HCT116 (cell line): Measurements from ENCODE around the gene REEP6. TPM values are rescaled to one million over a fixed set of nuclear protein-coding genes. Genes with fewer than 3 reads are reported as not detected.

Experiments
- ATAC-seq: fragments of 200-7000 bp; cut with Tn5 transposase; 2 replicates; pipeline ENCODE4 v1.9.1; 2020; ENCODE audit warnings: mild to moderate bottlenecking, moderate library complexity
- BruUV-seq: library from RNA; stranded (reverse); fragments of 400-500 nt; replicated peaks from 2 replicates; lab custom pipeline; 2021; lab: Mats Ljungman, UMichigan
- CTCF ChIA-PET: fragments of 300-600 bp; sonication (Branson Sonifier 250); formaldehyde crosslinking; loops from one replicate; lab custom pipeline; 2021; ENCODE audit warnings: antibody characterized with exemption; lab: Charles Lee
- POLR2A ChIA-PET: fragments of 300-600, 350-600 bp; sonication (Branson Sonifier 250); formaldehyde crosslinking; loops from one replicate; lab custom pipeline; 2021; ENCODE audit warnings: antibody characterized with exemption; lab: Charles Lee
- RAD21 ChIA-PET, 2 experiments: fragments of 300-600 bp; sonication (Branson Sonifier 250); formaldehyde crosslinking; loops; one replicate each; lab custom pipeline; 2023; ENCODE audit warnings: low total read pairs in 2 of 2; ENCODE audit not compliant: uncharacterized antibody in 2 of 2, unreplicated experiment in 2 of 2, low non-redundant PET in 1 of 2; lab: Charles Lee
- DNase-seq: peaks from one replicate; pipeline ENCODE4 v3.0.0-alpha.2; 2010; ENCODE audit warnings: low read depth, low spot score
- H2AFZ ChIP-seq: fragments of 200-600 bp; shearing (Covaris generic), sonication (generic); 2 replicates; pipeline ENCODE4 v1.6.1; 2017; ENCODE audit warnings: low read depth, mixed run types, mixed read lengths, antibody characterized with exemption, low read length; ENCODE audit not compliant: poor library complexity, severe bottlenecking
- H3K27ac ChIP-seq: 2 replicates; pipeline ENCODE4 v1.5.1; 2012; ENCODE audit warnings: low read depth, low read length
- H3K27me3 ChIP-seq: fragments of 200-600 bp; sonication (generic); 2 replicates; pipeline ENCODE4 v1.6.1; 2016; ENCODE audit warnings: mixed run types, low read length, mixed read lengths; ENCODE audit not compliant: insufficient read depth
- H3K36me3 ChIP-seq, 2 experiments: fragments of 200-500 bp in 1 of 2; fragments of 200-600 bp in 1 of 2; sonication (Bioruptor generic) in 1 of 2; sonication (generic) in 1 of 2; 2 replicates each; pipeline versions ENCODE4 v1.5.1 to v1.6.1; 2014 to 2016; ENCODE audit warnings: low read length in 2 of 2, inconsistent platforms in 1 of 2, mixed read lengths in 1 of 2, mixed run types in 1 of 2; ENCODE audit not compliant: insufficient read depth in 2 of 2, control insufficient read depth in 1 of 2
- H3K4me1 ChIP-seq, 2 experiments: fragments of 200-600 bp in 1 of 2; sonication (generic) in 1 of 2; 2 replicates each; pipeline versions ENCODE4 v1.5.1 to v1.6.1; 2012 to 2017; ENCODE audit warnings: low read length in 2 of 2, inconsistent platforms in 1 of 2, mild to moderate bottlenecking in 1 of 2, mixed read lengths in 1 of 2, mixed run types in 1 of 2, moderate library complexity in 1 of 2; ENCODE audit not compliant: insufficient read depth in 2 of 2, control insufficient read depth in 1 of 2
- H3K4me2 ChIP-seq: fragments of 200-600 bp; sonication (generic); 2 replicates; pipeline ENCODE4 v1.6.1; 2017; ENCODE audit warnings: mixed run types, low read length, mixed read lengths
- H3K4me3 ChIP-seq, 2 experiments: fragments of 200-600 bp in 1 of 2; sonication (generic) in 1 of 2; replicated peaks in 1 of 2; 2 replicates each; pipeline ENCODE4 v1.5.1; 2011 to 2016; ENCODE audit warnings: low read length in 2 of 2, control low read depth in 1 of 2, low read depth in 1 of 2, mild to moderate bottlenecking in 1 of 2, mixed read lengths in 1 of 2, mixed run types in 1 of 2
- H3K79me2 ChIP-seq: fragments of 200-600 bp; sonication (generic); 2 replicates; pipeline ENCODE4 v1.6.1; 2017; ENCODE audit warnings: mild to moderate bottlenecking, mixed run types, low read length, moderate library complexity, mixed read lengths; ENCODE audit not compliant: insufficient read depth
- H3K9ac ChIP-seq: fragments of 200-600 bp; sonication (generic); 2 replicates; pipeline ENCODE4 v1.6.1; 2016; ENCODE audit warnings: low read length, mixed read lengths
- H3K9me2 ChIP-seq: fragments of 200-600 bp; sonication (generic), shearing (Covaris generic); 2 replicates; pipeline ENCODE4 v1.6.1; 2017; ENCODE audit warnings: mixed run types, mild to moderate bottlenecking, moderate library complexity; ENCODE audit not compliant: insufficient read depth
- H3K9me3 ChIP-seq, 2 experiments: fragments of 200-500 bp in 1 of 2; fragments of 200-600 bp in 1 of 2; sonication (Bioruptor generic) in 1 of 2; sonication (generic) in 1 of 2; 2 replicates each; pipeline ENCODE4 v1.6.1; 2014 to 2017; ENCODE audit warnings: low read length in 2 of 2, mixed read lengths in 2 of 2, inconsistent platforms in 1 of 2, low read depth in 1 of 2, mild to moderate bottlenecking in 1 of 2, mixed run types in 1 of 2, moderate library complexity in 1 of 2; ENCODE audit not compliant: control insufficient read depth in 1 of 2, insufficient read depth in 1 of 2
- H4K20me1 ChIP-seq: fragments of 200-600 bp; sonication (generic), shearing (Covaris generic); 2 replicates; pipeline ENCODE4 v1.6.1; 2017; ENCODE audit warnings: mixed run types, mild to moderate bottlenecking, moderate library complexity; ENCODE audit not compliant: insufficient read depth
- CBX3 ChIP-seq: IDR thresholded peaks from 2 replicates; pipeline ENCODE4 v1.6.1; 2012; ENCODE audit warnings: low read depth
- CEBPB ChIP-seq: IDR thresholded peaks from 2 replicates; pipeline ENCODE4 v1.6.1; 2012; ENCODE audit warnings: low read depth
- EZH2 ChIP-seq: fragments of 200-600 bp; sonication (generic); IDR thresholded peaks from 2 replicates; pipeline ENCODE4 v1.6.1; 2017; ENCODE audit warnings: antibody characterized with exemption, mixed run types
- JUND ChIP-seq: IDR thresholded peaks from 2 replicates; pipeline ENCODE4 v1.6.1; 2012
- POLR2A ChIP-seq: IDR thresholded peaks from 2 replicates; pipeline ENCODE4 v1.7.0; 2011; ENCODE audit warnings: borderline replicate concordance; ENCODE audit not compliant: insufficient read depth, insufficient read length; ENCODE audit errors: extremely low read depth
- POLR2AphosphoS5 ChIP-seq: IDR thresholded peaks from 2 replicates; pipeline ENCODE4 v1.6.1; 2011; ENCODE audit warnings: mild to moderate bottlenecking, low read depth, low read length, moderate library complexity
- RAD21 ChIP-seq: IDR thresholded peaks from 2 replicates; pipeline ENCODE4 v1.6.1; 2012; ENCODE audit warnings: low read depth, mild to moderate bottlenecking
- SP1 ChIP-seq: IDR thresholded peaks from 2 replicates; pipeline ENCODE4 v1.6.1; 2012; ENCODE audit warnings: low read depth
- SRF ChIP-seq: IDR thresholded peaks from 2 replicates; pipeline ENCODE4 v1.6.1; 2012; ENCODE audit warnings: low read depth
- TCF7L2 ChIP-seq: IDR thresholded peaks from 2 replicates; pipeline ENCODE4 v1.7.0; 2011; ENCODE audit warnings: borderline replicate concordance, inconsistent platforms; ENCODE audit not compliant: insufficient read depth, insufficient read length; ENCODE audit errors: extremely low read depth
- intact Hi-C: fragments of 100-400 bp; cut with micrococcal nuclease; formaldehyde crosslinking; loops from 2 replicates; pipeline ENCODE4 v1.10.0; 2022
- total RNA-seq: library from RNA; stranded (reverse); gene quantifications from one replicate; pipeline ENCODE4 v1.2.1, GENCODE V29; 2021; ENCODE audit not compliant: unreplicated experiment
- TF ChIP-seq, protein P1 (sequence below): IDR thresholded peaks from 2 replicates; pipeline ENCODE4 v1.6.1; 2012
- TF ChIP-seq, protein P2 (sequence below): IDR thresholded peaks from 2 replicates; pipeline ENCODE4 v1.6.1; 2012

The REEP6 gene
- total RNA-seq, 1 experiment from 2014 or later = 53.9 TPM

DNA sequence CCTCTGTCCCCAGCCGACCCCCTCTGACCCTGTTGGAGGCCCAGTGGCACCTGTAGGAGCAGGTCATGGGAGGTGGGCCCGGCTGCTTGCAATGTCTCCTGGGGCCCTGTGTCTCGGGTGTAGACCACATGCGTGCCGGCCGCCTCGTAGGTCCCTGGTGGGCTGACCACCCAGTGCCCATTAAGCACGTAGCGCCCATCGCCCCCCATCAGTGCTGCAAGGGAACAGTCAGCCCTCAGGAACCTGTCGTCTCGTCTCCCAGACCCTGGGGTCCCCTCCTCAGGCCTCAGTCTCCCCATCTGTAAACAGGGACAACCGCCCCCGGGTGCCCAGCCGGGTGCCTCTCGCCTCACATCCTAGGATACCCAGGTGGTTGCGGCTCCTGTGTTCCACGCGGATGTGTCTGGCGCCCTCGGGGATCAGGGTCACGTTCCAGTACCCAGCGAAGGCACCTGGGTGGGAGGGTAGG lies 16.2 kb downstream of the REEP6 start:
- H3K9me2 ChIP-seq = no peaks in the 10 kb centered on the region
- no TSS peak for BruUV-seq
- DNase-seq (no peak), ATAC-seq (no peak)
- H3K79me2 ChIP-seq = peaks cover 8% of the 10 kb centered on the region; the same call in 1 of the 2 replicates
- CTCF ChIA-PET = no interaction called here
- no peaks in the 10 kb centered on the region for H3K27me3 ChIP-seq
- RAD21 ChIA-PET = no interaction called here
- TF ChIP-seq RAD21 (no peak), POLR2AphosphoS5 (no peak), JUND (no peak), CEBPB (no peak), SRF (no peak)
- H3K4me3 ChIP-seq = peak overlapping the region; percentile 36 to 56
- H3K36me3 ChIP-seq = no peaks in the 10 kb centered on the region
- POLR2A ChIA-PET = no interaction called here
- H3K4me2 ChIP-seq = peak overlapping the region; percentile 92
- H2AFZ ChIP-seq = no peak overlapping the region
- H3K9me3 ChIP-seq = no peaks in the 10 kb centered on the region
- peak overlapping the region; percentile 74 for H3K9ac ChIP-seq
- intact Hi-C loops = no loop called here
- H3K4me1 ChIP-seq = peaks cover 31 to 63% of the 10 kb centered on the region in 2 experiments
- peak overlapping the region; percentile 96; the same call in 1 of the 2 replicates for H3K27ac ChIP-seq
- H4K20me1 ChIP-seq = no peaks in the 10 kb centered on the region

DNA sequence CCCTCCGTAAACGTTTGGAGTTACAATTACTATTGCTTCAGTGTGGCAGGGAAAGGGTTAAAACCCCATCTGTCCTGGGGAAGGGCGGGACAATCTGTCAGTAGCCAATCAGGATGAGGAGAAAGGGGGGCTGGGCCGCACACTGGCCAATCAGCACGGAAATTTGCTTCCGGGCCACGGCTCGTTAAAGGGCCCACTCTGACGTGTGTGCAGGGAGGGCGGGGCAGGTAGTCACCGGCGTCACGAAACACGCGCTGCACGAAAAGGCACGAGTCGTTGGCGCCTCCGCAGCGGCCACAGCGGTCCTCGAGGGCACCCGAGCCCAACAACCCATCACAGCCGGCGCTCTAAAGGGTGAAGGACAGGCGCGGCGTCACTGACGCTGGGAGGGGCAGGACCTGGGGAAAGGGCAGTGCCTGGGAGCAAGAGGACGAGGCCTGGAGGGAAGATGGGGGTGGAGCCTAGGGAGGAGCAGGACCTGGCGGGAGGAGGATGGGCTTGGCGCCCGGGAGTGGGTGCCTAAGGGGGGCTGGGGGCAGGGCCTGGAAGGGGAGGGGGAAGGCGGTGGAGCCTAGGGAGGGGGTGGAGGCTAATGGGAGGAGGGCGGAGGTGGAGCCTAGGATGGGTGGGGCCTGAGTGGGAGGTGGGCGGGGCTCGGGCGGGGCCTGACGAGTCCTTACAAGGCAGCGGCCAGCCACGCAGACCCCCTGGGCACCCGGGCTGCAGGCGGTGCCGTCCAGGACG lies 17.0 kb downstream of the REEP6 start:
- Histone ChIP-seq H2AFZ (peak overlapping the region; percentile 82), H3K9me2 (no peaks in the 10 kb centered on the region), H3K27ac (peak overlapping the region; percentile 96), H3K9me3 (no peaks in the 10 kb centered on the region), H3K4me3 (peak overlapping the region; percentile 39 to 56), H4K20me1 (no peaks in the 10 kb centered on the region), H3K9ac (peak overlapping the region; percentile 74), H3K4me1 (peaks cover 31 to 67% of the 10 kb centered on the region in 2 experiments), H3K27me3 (no peaks in the 10 kb centered on the region), H3K4me2 (peak overlapping the region; percentile 92), H3K36me3 (no peaks in the 10 kb centered on the region), H3K79me2 (peaks cover 10% of the 10 kb centered on the region; the same call in 1 of the 2 replicates)
- RAD21 ChIA-PET = no interaction called here
- POLR2A ChIA-PET = interaction anchor here (1.3 to 1.4 kb wide), 2 partner anchors 17 to 52 kb away, joined by 3 to 6 read pairs; partner anchors contain the start of gene REEP6
- TF ChIP-seq POLR2AphosphoS5 (peak; percentile 57), EZH2 (no peak), CBX3 (peak; percentile 67; the same call in 1 of the 2 replicates), POLR2A (peak; percentile 56), TCF7L2 (peak; percentile 74), SRF (no peak), SP1 (peak; percentile 99)
- TF ChIP-seq, protein P1, sequence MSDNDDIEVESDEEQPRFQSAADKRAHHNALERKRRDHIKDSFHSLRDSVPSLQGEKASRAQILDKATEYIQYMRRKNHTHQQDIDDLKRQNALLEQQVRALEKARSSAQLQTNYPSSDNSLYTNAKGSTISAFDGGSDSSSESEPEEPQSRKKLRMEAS = peak; percentile 98
- TF ChIP-seq, protein P2, sequence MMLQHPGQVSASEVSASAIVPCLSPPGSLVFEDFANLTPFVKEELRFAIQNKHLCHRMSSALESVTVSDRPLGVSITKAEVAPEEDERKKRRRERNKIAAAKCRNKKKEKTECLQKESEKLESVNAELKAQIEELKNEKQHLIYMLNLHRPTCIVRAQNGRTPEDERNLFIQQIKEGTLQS = no peak
- DNase-seq (peak; percentile 94), ATAC-seq (peak; percentile 80)
- CTCF ChIA-PET = interaction anchor here (1.0 kb wide), 1 partner anchor 38 kb away, joined by 4 read pairs; no protein-coding TSS in a partner anchor
- intact Hi-C loops = no loop called here
- BruUV-seq = no TSS peak
